Endothelial cell of umbilical vein (primary cell): ENCODE results near the gene GJA9. TPM values are rescaled to one million over a fixed set of nuclear protein-coding genes. Genes with fewer than 3 reads are reported as not detected.

ENCODE experiments used
- BruUV-seq: library from RNA; stranded (reverse); fragments of 400-500 nt; replicated peaks from 2 replicates; lab custom pipeline; 2021; lab: Mats Ljungman, UMichigan
- CTCF ChIA-PET: fragments of 300-600, 350-600 bp; sonication (Branson Sonifier 250); formaldehyde crosslinking; loops from one replicate; lab custom pipeline; 2021; ENCODE audit warnings: antibody characterized with exemption, inconsistent platforms; lab: Charles Lee
- POLR2A ChIA-PET: fragments of 300-600, 350-600 bp; sonication (Branson Sonifier 250); formaldehyde crosslinking; loops from one replicate; lab custom pipeline; 2021; ENCODE audit warnings: antibody characterized with exemption, inconsistent platforms; lab: Charles Lee
- DNase-seq: peaks from one replicate; pipeline ENCODE4 v3.0.0-alpha.2; 2011; ENCODE audit warnings: low read depth, low spot score
- FAIRE-seq: peaks from 2 replicates; lab custom pipeline; 2011; peaks lifted over from hg19 to GRCh38; lab: Jason Lieb, UNC
- H2AFZ ChIP-seq: 2 replicates; pipeline ENCODE4 v1.6.0; 2012; ENCODE audit warnings: low read depth, low read length, control low read depth, inconsistent platforms
- H3K27ac ChIP-seq: 2 replicates; pipeline ENCODE4 v1.5.1; 2011; ENCODE audit warnings: low read depth, mild to moderate bottlenecking, control low read depth, low read length, moderate library complexity; ENCODE audit not compliant: insufficient read depth
- H3K27me3 ChIP-seq, 2 experiments: 2 replicates each; pipeline versions ENCODE4 v1.6.0 to v1.6.1; 2011; ENCODE audit warnings: low read length in 2 of 2, mixed read lengths in 1 of 2; ENCODE audit not compliant: control insufficient read depth in 2 of 2, insufficient read depth in 2 of 2
- H3K36me3 ChIP-seq, 2 experiments: 2 replicates in 1 of 2; 3 replicates in 1 of 2; pipeline ENCODE4 v1.5.1; 2011; ENCODE audit warnings: low read length in 2 of 2, mild to moderate bottlenecking in 1 of 2, moderate library complexity in 1 of 2; ENCODE audit not compliant: control insufficient read depth in 2 of 2, insufficient read depth in 2 of 2; ENCODE audit errors: extremely low read depth in 1 of 2
- H3K4me1 ChIP-seq: 3 replicates; pipeline ENCODE4 v1.5.1; 2011; ENCODE audit warnings: mild to moderate bottlenecking, low read length; ENCODE audit not compliant: control insufficient read depth, insufficient read depth; ENCODE audit errors: extremely low read depth
- H3K4me2 ChIP-seq: 2 replicates; pipeline ENCODE4 v1.6.1; 2011; ENCODE audit warnings: low read length, control low read depth, mixed read lengths; ENCODE audit not compliant: insufficient read depth
- H3K4me3 ChIP-seq, 3 experiments: fragments of 200-600 bp in 1 of 3; sonication (generic), shearing (Covaris generic) in 1 of 3; replicated peaks in 1 of 3; 2 replicates each; pipeline ENCODE4 v1.5.1; 2011 to 2016; ENCODE audit warnings: control low read depth in 3 of 3, low read length in 3 of 3, mild to moderate bottlenecking in 2 of 3, inconsistent platforms in 1 of 3, low read depth in 1 of 3, moderate library complexity in 1 of 3; ENCODE audit not compliant: insufficient read depth in 1 of 3
- H3K79me2 ChIP-seq: 2 replicates; pipeline ENCODE4 v1.6.0; 2012; ENCODE audit warnings: low read length, inconsistent platforms; ENCODE audit not compliant: control insufficient read depth, insufficient read depth
- H3K9ac ChIP-seq: replicated peaks from 2 replicates; pipeline ENCODE3; 2011; ENCODE audit warnings: low read length, control low read depth; ENCODE audit not compliant: insufficient read depth; ENCODE audit errors: extremely low read depth
- H3K9me1 ChIP-seq: replicated peaks from 3 replicates; pipeline ENCODE4 v1.6.0; 2011; ENCODE audit warnings: mild to moderate bottlenecking, low read length; ENCODE audit not compliant: control insufficient read depth, insufficient read depth; ENCODE audit errors: extremely low read depth
- H3K9me3 ChIP-seq: replicated peaks from 2 replicates; pipeline ENCODE4 v1.5.1; 2012; ENCODE audit warnings: low read length, inconsistent platforms; ENCODE audit not compliant: control insufficient read depth, insufficient read depth
- H4K20me1 ChIP-seq: replicated peaks from 2 replicates; pipeline ENCODE3; 2011; ENCODE audit warnings: mild to moderate bottlenecking, low read length; ENCODE audit not compliant: control insufficient read depth, insufficient read depth; ENCODE audit errors: extremely low read depth
- CTCF ChIP-seq, 2 donors: IDR thresholded peaks; 1 replicate in 1 of 2; 2 replicates in 1 of 2; pipeline ENCODE4 v1.5.1; 2011; ENCODE audit warnings: low read length in 2 of 2, mild to moderate bottlenecking in 2 of 2, moderate library complexity in 2 of 2, control low read depth in 1 of 2, inconsistent platforms in 1 of 2, low read depth in 1 of 2; ENCODE audit not compliant: insufficient read depth in 1 of 2; ENCODE audit errors: extremely low read depth in 1 of 2
- EZH2 ChIP-seq: IDR thresholded peaks from 2 replicates; pipeline ENCODE4 v1.6.1; 2012; ENCODE audit warnings: borderline replicate concordance, low read depth, mild to moderate bottlenecking, moderate library complexity, low read length, inconsistent platforms; ENCODE audit not compliant: severe bottlenecking
- FOS ChIP-seq: IDR thresholded peaks from 2 replicates; pipeline ENCODE4 v1.6.1; 2011; ENCODE audit warnings: mild to moderate bottlenecking, low read length, moderate library complexity, borderline replicate concordance; ENCODE audit not compliant: insufficient read depth
- GATA2 ChIP-seq: IDR thresholded peaks from 2 replicates; pipeline ENCODE4 v1.7.0; 2011; ENCODE audit warnings: low read depth, mild to moderate bottlenecking, moderate library complexity, mixed read lengths, low read length; ENCODE audit not compliant: insufficient read length, insufficient read depth
- JUN ChIP-seq: IDR thresholded peaks from 2 replicates; pipeline ENCODE4 v1.6.1; 2011; ENCODE audit warnings: borderline replicate concordance, low read depth; ENCODE audit not compliant: insufficient read length, insufficient read depth
- MYC ChIP-seq: IDR thresholded peaks from one replicate; pipeline ENCODE4 v1.6.1; 2011; ENCODE audit warnings: mild to moderate bottlenecking, low read depth, low read length
- POLR2A ChIP-seq: IDR thresholded peaks from 2 replicates; pipeline ENCODE4 v1.6.1; 2012; ENCODE audit warnings: low read depth, mild to moderate bottlenecking, control low read depth, low read length
- POLR2AphosphoS5 ChIP-seq: IDR thresholded peaks from 2 replicates; pipeline ENCODE4 v1.6.1; 2012; ENCODE audit warnings: low read depth, mild to moderate bottlenecking, control low read depth, low read length, moderate library complexity; ENCODE audit not compliant: insufficient read depth
- dilution Hi-C: fragments of 300-500 bp; cut with MboI; formaldehyde crosslinking; loops from one replicate; pipeline ENCODE4 v1.15.0; 2019; ENCODE audit warnings: low sequenced_read_pairs; ENCODE audit not compliant: extremely low pct_ligation_motif_present
- intact Hi-C: fragments of 100-400 bp; cut with micrococcal nuclease; formaldehyde crosslinking; loops from one replicate; pipeline ENCODE4 v1.10.0; 2022
- polyA plus RNA-seq, 4 experiments: library from polyadenylated mRNA; depleted of rRNA in 3 of 4; stranded (reverse) in 3 of 4; unstranded in 1 of 4; fragments of >200 nt; gene quantifications; 2 replicates each; pipeline versions ENCODE4 v1.2.1 to v1.2.3, GENCODE V29; 2011 to 2012; ENCODE audit warnings: missing spikeins in 1 of 4
- total RNA-seq: library from RNA; stranded (reverse); gene quantifications from 2 replicates; pipeline ENCODE4 v1.2.3, GENCODE V29; 2021
- TF ChIP-seq, protein P1 (sequence below): IDR thresholded peaks from 2 replicates; pipeline ENCODE4 v1.6.1; 2011; ENCODE audit not compliant: insufficient read depth, insufficient read length

GJA9 gene
- total and polyA plus RNA-seq, 2 donors (not counting 3 experiments of a cell fraction or from before 2014, with no cell fraction given) = not detected

- no peak for FAIRE-seq
- Histone ChIP-seq H3K4me2 (no peak overlapping the region), H3K9me1 (no peaks in the 10 kb centered on the region), H3K36me3 (no peaks in the 10 kb centered on the region), H4K20me1 (no peaks in the 10 kb centered on the region), H3K79me2 (no peaks in the 10 kb centered on the region), H3K27me3 (no peaks in the 10 kb centered on the region), H3K9ac (no peak overlapping the region), H3K27ac (no peak overlapping the region), H3K4me1 (no peaks in the 10 kb centered on the region), H2AFZ (no peak overlapping the region), H3K9me3 (no peaks in the 10 kb centered on the region), H3K4me3 (no peak overlapping the region)
- POLR2A ChIA-PET = no interaction called here
- intact Hi-C loops = no loop called here
- CTCF ChIA-PET = no interaction called here
- TF ChIP-seq, protein P1, sequence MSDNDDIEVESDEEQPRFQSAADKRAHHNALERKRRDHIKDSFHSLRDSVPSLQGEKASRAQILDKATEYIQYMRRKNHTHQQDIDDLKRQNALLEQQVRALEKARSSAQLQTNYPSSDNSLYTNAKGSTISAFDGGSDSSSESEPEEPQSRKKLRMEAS = no peak
- TF ChIP-seq FOS = no peak
- no peak for TF ChIP-seq CTCF (IDR thresholded peaks at IDR 0.05; ENCODE audit: extremely low read depth in 1 of 2, insufficient read depth in 1 of 2, low read depth in 1 of 2, low read length in 2 of 2)
- TF ChIP-seq POLR2AphosphoS5 = no peak
- TF ChIP-seq MYC = no peak
- no peak for TF ChIP-seq EZH2
- TF ChIP-seq POLR2A = no peak
- no peak for TF ChIP-seq JUN
- no peak for TF ChIP-seq GATA2
- dilution Hi-C loops = no loop called here
- DNase-seq = no peak
- BruUV-seq = no TSS peak
Measured at GRCh38 chr1:38929476-38929875, 48.1 kb upstream of the GJA9 start.
